DND-41 (cell line): ENCODE data around the gene TTC38.
A peak's percentile ranks its signal among the peaks of the same experiment; 100 is the strongest.

Experiments
- ATAC-seq: fragments of 200-7000 bp; cut with Tn5 transposase; 3 replicates; pipeline ENCODE4 v1.9.1; 2021; ENCODE audit warnings: low read depth; ENCODE audit not compliant: insufficient read depth
- DNase-seq: peaks from one replicate; pipeline ENCODE4 v3.0.0-alpha.2; 2020
- H2AFZ ChIP-seq: 2 replicates; pipeline ENCODE4 v1.6.0; 2012; ENCODE audit warnings: low read depth, low read length
- H3K27ac ChIP-seq: 2 replicates; pipeline ENCODE4 v1.5.1; 2012; ENCODE audit warnings: low read length, inconsistent platforms
- H3K27me3 ChIP-seq: fragments of 200-600 bp; sonication (generic); 2 replicates; pipeline ENCODE4 v1.6.0; 2012; ENCODE audit warnings: low read length, mild to moderate bottlenecking, inconsistent platforms; ENCODE audit not compliant: insufficient read depth, poor library complexity
- H3K36me3 ChIP-seq: 2 replicates; pipeline ENCODE4 v1.5.1; 2012; ENCODE audit warnings: low read length, inconsistent platforms; ENCODE audit not compliant: insufficient read depth
- H3K4me1 ChIP-seq: 2 replicates; pipeline ENCODE4 v1.5.1; 2012; ENCODE audit warnings: mild to moderate bottlenecking, low read length; ENCODE audit not compliant: insufficient read depth
- H3K4me2 ChIP-seq: 2 replicates; pipeline ENCODE4 v1.6.0; 2012; ENCODE audit warnings: mild to moderate bottlenecking, moderate library complexity, low read length, inconsistent platforms; ENCODE audit not compliant: insufficient read depth
- H3K4me3 ChIP-seq, 2 experiments: fragments of 200-600 bp in 1 of 2; shearing (Covaris generic) in 1 of 2; 2 replicates each; pipeline ENCODE4 v1.5.1; 2012 to 2016; ENCODE audit warnings: inconsistent platforms in 2 of 2, low read length in 2 of 2, mild to moderate bottlenecking in 2 of 2, low read depth in 1 of 2, moderate library complexity in 1 of 2
- H3K79me2 ChIP-seq: 2 replicates; pipeline ENCODE4 v1.6.0; 2012; ENCODE audit warnings: low read length, inconsistent platforms; ENCODE audit not compliant: insufficient read depth
- H3K9ac ChIP-seq: 2 replicates; pipeline ENCODE4 v1.6.0; 2012; ENCODE audit warnings: low read depth, mild to moderate bottlenecking, inconsistent platforms, low read length, moderate library complexity
- H3K9me3 ChIP-seq: 2 replicates; pipeline ENCODE4 v1.5.1; 2012; ENCODE audit warnings: low read length, moderate library complexity, mild to moderate bottlenecking, inconsistent platforms; ENCODE audit not compliant: insufficient read depth, severe bottlenecking
- H4K20me1 ChIP-seq: 2 replicates; pipeline ENCODE4 v1.6.0; 2012; ENCODE audit warnings: low read length; ENCODE audit not compliant: insufficient read depth
- CTCF ChIP-seq: IDR thresholded peaks from 2 replicates; pipeline ENCODE4 v1.5.1; 2012; ENCODE audit warnings: borderline replicate concordance, low read length, moderate library complexity, mild to moderate bottlenecking; ENCODE audit not compliant: poor library complexity, severe bottlenecking; ENCODE audit errors: extremely low read depth
- EZH2 ChIP-seq: IDR thresholded peaks from 3 replicates; pipeline ENCODE4 v1.6.1; 2012; ENCODE audit warnings: borderline replicate concordance, low read depth, mild to moderate bottlenecking, moderate library complexity, low read length, inconsistent platforms; ENCODE audit not compliant: severe bottlenecking

The TTC38 gene

GRCh38 chr22:46234969-46235368 is 32.8 kb upstream of the TTC38 start:
- Histone ChIP-seq H2AFZ (no peak overlapping the region), H3K79me2 (no peaks in the 10 kb centered on the region), H3K4me2 (no peak overlapping the region), H3K36me3 (peaks cover 63% of the 10 kb centered on the region), H3K27me3 (no peaks in the 10 kb centered on the region), H4K20me1 (no peaks in the 10 kb centered on the region), H3K4me1 (peaks cover 31% of the 10 kb centered on the region), H3K4me3 (no peak overlapping the region), H3K27ac (peak overlapping the region; percentile 45), H3K9me3 (peaks cover 22% of the 10 kb centered on the region), H3K9ac (no peak overlapping the region)
- TF ChIP-seq CTCF (no peak), EZH2 (no peak)
- ATAC-seq, result no peak
- no peak for DNase-seq

- Histone ChIP-seq H4K20me1 (no peaks in the 10 kb centered on the region), H3K9ac (no peak overlapping the region), H3K4me2 (no peak overlapping the region), H3K9me3 (peaks cover 22% of the 10 kb centered on the region), H3K4me1 (peaks cover 58% of the 10 kb centered on the region), H3K79me2 (peaks cover 8% of the 10 kb centered on the region), H3K36me3 (peaks cover 59% of the 10 kb centered on the region), H2AFZ (no peak overlapping the region), H3K27ac (peak overlapping the region; percentile 98), H3K27me3 (no peaks in the 10 kb centered on the region), H3K4me3 (0 out of 4 replicates have a peak overlapping the region, but pooled peaks of 1 of the 2 experiments have one; percentile 4)
- TF ChIP-seq CTCF (no peak), EZH2 (no peak)
- DNase-seq, result no peak
- ATAC-seq, result no peak
Measured at GRCh38 chr22:46237453-46238124, 30.2 kb upstream of the TTC38 start.

- no peak for DNase-seq
- no peaks in the 10 kb centered on the region for H4K20me1 ChIP-seq
Measured at GRCh38 chr22:46238541-46238940, 29.3 kb upstream of the TTC38 start.

More at GRCh38 chr22:46238541-46238940, 29.3 kb upstream of the TTC38 start:
- Histone ChIP-seq H2AFZ (no peak overlapping the region), H3K79me2 (peaks cover 8% of the 10 kb centered on the region), H3K27ac (peak overlapping the region; percentile 98), H3K4me1 (peaks cover 59% of the 10 kb centered on the region), H3K9me3 (peaks cover 22% of the 10 kb centered on the region), H3K9ac (peak overlapping the region; percentile 44), H3K4me2 (peak overlapping the region; percentile 51; the same call in 1 of the 2 replicates), H3K36me3 (peaks cover 59% of the 10 kb centered on the region), H3K4me3 (no peak overlapping the region), H3K27me3 (no peaks in the 10 kb centered on the region)
- ATAC-seq, result no peak
- no peak for TF ChIP-seq EZH2
- TF ChIP-seq CTCF, result no peak
